H1 (cell line): Measurements from ENCODE around the gene ZNF672. TPM values are rescaled to one million over a fixed set of nuclear protein-coding genes. Genes with fewer than 3 reads are reported as not detected.
"Not testable (repeated sequence)": the region's sequence is repeated elsewhere in the genome, so short reads cannot be mapped to it uniquely, and the experiment has no call there.

ENCODE experiments used
- CTCF ChIA-PET: fragments of 300-600 bp; sonication (Branson Sonifier 250); formaldehyde crosslinking; loops from one replicate; lab custom pipeline; 2021; ENCODE audit not compliant: partially characterized antibody; lab: Charles Lee
- POLR2A ChIA-PET: fragments of 300-600 bp; sonication (Branson Sonifier 250); formaldehyde crosslinking; loops from one replicate; lab custom pipeline; 2021; ENCODE audit warnings: inconsistent platforms; ENCODE audit not compliant: partially characterized antibody; lab: Charles Lee
- DNase-seq, 2 experiments: peaks; one replicate each; pipeline versions ENCODE4 v3.0.0 to v3.0.0-alpha.2; 2010 to 2022; ENCODE audit warnings: low spot score in 2 of 2, low read depth in 1 of 2, mixed read lengths in 1 of 2
- FAIRE-seq: peaks from 2 replicates; lab custom pipeline; 2011; peaks lifted over from hg19 to GRCh38; lab: Jason Lieb, UNC
- H2AFZ ChIP-seq: 2 replicates; pipeline ENCODE4 v1.8.1; 2012; ENCODE audit warnings: low read length, inconsistent platforms
- H2AK5ac ChIP-seq: 2 replicates; pipeline ENCODE4 v1.6.1; 2013; ENCODE audit warnings: low read depth, low read length
- H2BK120ac ChIP-seq: replicated peaks from 2 replicates; pipeline ENCODE3; 2013; ENCODE audit warnings: low read depth, low read length, inconsistent platforms
- H2BK12ac ChIP-seq: 2 replicates; pipeline ENCODE4 v1.6.1; 2013; ENCODE audit warnings: low read depth, low read length
- H2BK15ac ChIP-seq: 2 replicates; pipeline ENCODE4 v1.6.1; 2013; ENCODE audit warnings: low read length
- H2BK20ac ChIP-seq: 2 replicates; pipeline ENCODE4 v1.6.1; 2013; ENCODE audit warnings: low read length
- H2BK5ac ChIP-seq: 2 replicates; pipeline ENCODE4 v1.6.1; 2013; ENCODE audit warnings: low read depth, low read length
- H3K14ac ChIP-seq: 2 replicates; pipeline ENCODE4 v1.6.1; 2013; ENCODE audit warnings: inconsistent platforms; ENCODE audit not compliant: insufficient read length
- H3K18ac ChIP-seq: 2 replicates; pipeline ENCODE4 v1.6.1; 2013; ENCODE audit warnings: low read length; ENCODE audit errors: extremely low read depth
- H3K23ac ChIP-seq: 2 replicates; pipeline ENCODE4 v1.6.1; 2013; ENCODE audit warnings: inconsistent platforms; ENCODE audit not compliant: insufficient read length
- H3K23me2 ChIP-seq: 2 replicates; pipeline ENCODE4 v1.6.1; 2013; ENCODE audit warnings: low read depth, low read length
- H3K27ac ChIP-seq: 2 replicates; pipeline ENCODE4 v1.6.1; 2011; ENCODE audit warnings: low read depth, low read length, inconsistent platforms
- H3K27me3 ChIP-seq, 4 experiments: replicated peaks in 1 of 4; 1 replicate in 1 of 4; 2 replicates in 3 of 4; pipeline versions ENCODE4 v1.6.1 to v1.8.1; 2011 to 2013; ENCODE audit warnings: low read length in 3 of 4, mild to moderate bottlenecking in 3 of 4, inconsistent platforms in 2 of 4, mixed read lengths in 2 of 4, moderate library complexity in 1 of 4; ENCODE audit not compliant: control insufficient read depth in 3 of 4, insufficient read depth in 3 of 4; ENCODE audit errors: extremely low read depth in 1 of 4
- H3K36me3 ChIP-seq, 4 experiments: 2 replicates each; pipeline versions ENCODE4 v1.6.1 to v1.8.1; 2011 to 2013; ENCODE audit warnings: mild to moderate bottlenecking in 4 of 4, low read length in 3 of 4, moderate library complexity in 2 of 4, control low read depth in 1 of 4, inconsistent platforms in 1 of 4; ENCODE audit not compliant: insufficient read depth in 4 of 4, control insufficient read depth in 2 of 4
- H3K4ac ChIP-seq: replicated peaks from 2 replicates; pipeline ENCODE3; 2013; ENCODE audit warnings: low read length, low read depth, mixed read lengths, inconsistent platforms; ENCODE audit not compliant: insufficient read length
- H3K4me1 ChIP-seq, 4 experiments: replicated peaks in 1 of 4; 1 replicate in 1 of 4; 2 replicates in 3 of 4; pipeline versions ENCODE4 v1.6.1 to v1.8.1; 2011 to 2013; ENCODE audit warnings: low read length in 3 of 4, inconsistent platforms in 2 of 4, mixed read lengths in 1 of 4; ENCODE audit not compliant: insufficient read depth in 4 of 4, control insufficient read depth in 3 of 4
- H3K4me2 ChIP-seq, 2 experiments: 2 replicates each; pipeline versions ENCODE4 v1.6.1 to v1.8.1; 2011 to 2013; ENCODE audit warnings: low read depth in 2 of 2, low read length in 2 of 2, control low read depth in 1 of 2, inconsistent platforms in 1 of 2, mild to moderate bottlenecking in 1 of 2; ENCODE audit not compliant: insufficient read depth in 1 of 2
- H3K4me3 ChIP-seq, 4 experiments: fragments of 200-600, 300-600 bp in 1 of 4; sonication (generic), shearing (Covaris generic), sonication (Bioruptor Twin) in 1 of 4; 2 replicates each; pipeline versions ENCODE4 v1.5.1 to v1.8.1; 2011 to 2016; ENCODE audit warnings: low read length in 4 of 4, low read depth in 3 of 4, control low read depth in 2 of 4, inconsistent platforms in 2 of 4, mild to moderate bottlenecking in 2 of 4, mixed read lengths in 1 of 4, moderate library complexity in 1 of 4; ENCODE audit not compliant: insufficient read depth in 2 of 4; ENCODE audit errors: extremely low read depth in 1 of 4
- H3K56ac ChIP-seq: replicated peaks from 2 replicates; pipeline ENCODE3; 2013; ENCODE audit warnings: low read depth, mild to moderate bottlenecking, mixed read lengths, low read length, inconsistent platforms; ENCODE audit not compliant: insufficient read length
- H3K79me1 ChIP-seq: 2 replicates; pipeline ENCODE4 v1.6.1; 2013; ENCODE audit warnings: low read depth, low read length, control low read depth
- H3K79me2 ChIP-seq, 2 experiments: 2 replicates each; pipeline versions ENCODE4 v1.6.1 to v1.8.1; 2012 to 2013; ENCODE audit warnings: low read length in 2 of 2, mild to moderate bottlenecking in 2 of 2, inconsistent platforms in 1 of 2; ENCODE audit not compliant: insufficient read depth in 2 of 2, control insufficient read depth in 1 of 2
- H3K9ac ChIP-seq, 4 experiments: replicated peaks in 1 of 4; 1 replicate in 1 of 4; 2 replicates in 3 of 4; pipeline versions ENCODE4 v1.6.1 to v1.8.1; 2011 to 2013; ENCODE audit warnings: low read depth in 3 of 4, low read length in 3 of 4, control low read depth in 2 of 4, mild to moderate bottlenecking in 2 of 4, moderate library complexity in 2 of 4, inconsistent platforms in 1 of 4; ENCODE audit errors: extremely low read depth in 1 of 4
- H3K9me3 ChIP-seq, 2 experiments: 2 replicates each; pipeline versions ENCODE4 v1.6.1 to v1.8.1; 2012 to 2013; ENCODE audit warnings: mild to moderate bottlenecking in 2 of 2, moderate library complexity in 2 of 2, control low read depth in 1 of 2, inconsistent platforms in 1 of 2, low read depth in 1 of 2, low read length in 1 of 2, mixed read lengths in 1 of 2; ENCODE audit not compliant: insufficient read depth in 2 of 2
- H4K20me1 ChIP-seq, 2 experiments: replicated peaks in 1 of 2; 2 replicates each; pipeline versions ENCODE3 to v1.8.1; 2011 to 2013; ENCODE audit warnings: inconsistent platforms in 2 of 2, low read length in 2 of 2, mild to moderate bottlenecking in 1 of 2; ENCODE audit not compliant: insufficient read depth in 2 of 2, control insufficient read depth in 1 of 2
- H4K5ac ChIP-seq: 2 replicates; pipeline ENCODE4 v1.6.1; 2013; ENCODE audit warnings: low read length, low read depth, mixed read lengths, inconsistent platforms; ENCODE audit not compliant: insufficient read length
- H4K8ac ChIP-seq: 2 replicates; pipeline ENCODE4 v1.8.0; 2013; ENCODE audit warnings: mild to moderate bottlenecking, moderate library complexity, low read length, inconsistent platforms; ENCODE audit not compliant: insufficient read depth; ENCODE audit errors: extremely low read depth
- H4K91ac ChIP-seq: replicated peaks from 2 replicates; pipeline ENCODE3; 2013; ENCODE audit warnings: low read length, mixed read lengths, inconsistent platforms; ENCODE audit not compliant: insufficient read length
- WGBS, 2 experiments: shearing (Covaris generic) in 1 of 2; methylation state at CpG; one replicate each; pipeline versions ENCODE4 v1.1.6 to v1.1.7; 2013 to 2015; ENCODE audit warnings: low lambda C conversion rate in 2 of 2, mixed read lengths in 2 of 2, inconsistent platforms in 1 of 2, low coverage in 1 of 2, missing lambda C conversion rate in 1 of 2; ENCODE audit not compliant: insufficient replicate concordance in 2 of 2, insufficient coverage in 1 of 2, insufficient read length in 1 of 2; ENCODE audit errors: extremely low coverage in 1 of 2, missing lambda C conversion rate in 1 of 2; 5-methylcytosine and 5-hydroxymethylcytosine counted together
- polyA plus RNA-seq, 7 experiments: library from polyadenylated mRNA; depleted of rRNA in 3 of 7; stranded (reverse) in 5 of 7; unstranded in 2 of 7; fragments of >200 nt in 5 of 7; fragments of 200-250 nt in 2 of 7; gene quantifications; 1 replicate in 5 of 7; 2 replicates in 1 of 7; 4 replicates in 1 of 7; pipeline versions ENCODE4 v1.2.1 to v1.2.3, GENCODE V29; 2011 to 2013; ENCODE audit warnings: missing spikeins in 2 of 7, mixed read lengths in 2 of 7
- total RNA-seq: library from RNA; stranded (reverse); fragmentation: NEBNext Ultra II Directional; extraction: Animal tissue kit (Norgen Biotek cat#: 25700); gene quantifications from 2 replicates; pipeline ENCODE4 v1.2.1, GENCODE V29; 2021

ZNF672 gene
- total and polyA plus RNA-seq, 2 of the 8 experiments (the other 6 are each of a cell fraction or from before 2014, with no cell fraction given), result 30.7 to 40.4 TPM

DNA sequence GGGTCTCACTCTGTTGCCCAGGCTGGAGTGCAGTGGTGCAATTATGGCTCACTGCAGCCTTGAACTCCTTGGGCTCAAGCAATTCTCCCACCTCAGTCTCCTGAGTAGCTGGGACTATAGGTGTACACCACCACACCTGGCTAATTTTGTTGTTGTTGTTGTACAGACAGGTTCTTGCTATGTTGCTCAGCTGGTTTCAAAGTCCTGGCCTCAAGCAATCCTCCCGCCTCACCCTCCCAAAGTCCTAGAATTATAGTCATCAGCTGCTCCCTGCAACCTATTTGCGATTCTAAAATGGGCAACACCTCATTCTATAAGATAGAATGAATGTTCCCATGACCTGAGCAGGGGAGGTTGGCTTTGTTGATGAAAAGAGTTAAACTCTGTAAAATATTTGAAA is 48.7 kb upstream of the ZNF672 start:
- H3K36me3 ChIP-seq, POLR2A ChIA-PET, H3K18ac ChIP-seq, H3K4me1 ChIP-seq, H4K5ac ChIP-seq, DNase-seq, H3K27me3 ChIP-seq, H2BK12ac ChIP-seq, H2BK120ac ChIP-seq, H3K4ac ChIP-seq, H2BK5ac ChIP-seq, H2BK20ac ChIP-seq, H3K4me3 ChIP-seq, FAIRE-seq, H4K91ac ChIP-seq, H4K20me1 ChIP-seq, H3K14ac ChIP-seq, H3K79me1 ChIP-seq, H3K4me2 ChIP-seq, H2AK5ac ChIP-seq, H2AFZ ChIP-seq, H3K9ac ChIP-seq, H3K56ac ChIP-seq, H3K27ac ChIP-seq, H3K23me2 ChIP-seq, H3K79me2 ChIP-seq, H3K23ac ChIP-seq, H4K8ac ChIP-seq, H2BK15ac ChIP-seq: not testable (repeated sequence)
- peaks cover 71 to 92% of the 10 kb centered on the region in 2 experiments for H3K9me3 ChIP-seq
- WGBS, 2 experiments, result 83% methylated on average over 2 of the region's 2 CpGs; no CpG with 5 or more reads in 1 of the 2 experiments
- CTCF ChIA-PET, result interaction anchor here (1.5 kb wide), 1 partner anchor 18 kb away, joined by 3 read pairs; no protein-coding TSS in a partner anchor
